ENCODE data around the gene MYO9B.

DNA sequence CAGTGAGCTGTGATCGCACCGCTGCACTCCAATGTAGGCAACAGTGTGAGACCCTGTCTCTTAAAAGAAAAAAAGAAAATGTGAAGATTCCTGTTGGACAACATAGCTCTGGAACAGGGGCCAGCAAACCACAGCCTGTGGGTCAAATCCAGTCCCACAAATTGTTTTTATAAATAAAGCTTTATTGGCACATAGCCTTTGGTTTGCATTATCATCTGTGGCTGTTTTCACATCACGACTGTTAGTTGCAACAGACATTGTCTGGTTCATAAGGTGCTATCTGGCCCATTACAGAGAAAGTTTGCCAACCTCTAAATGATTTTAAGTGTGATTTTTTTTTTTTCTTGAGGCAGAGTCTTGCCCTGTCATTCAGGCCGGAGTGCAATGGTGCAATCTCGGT is 90.1 kb downstream of the MYO9B start:
- TF ChIP-seq, protein P1, sequence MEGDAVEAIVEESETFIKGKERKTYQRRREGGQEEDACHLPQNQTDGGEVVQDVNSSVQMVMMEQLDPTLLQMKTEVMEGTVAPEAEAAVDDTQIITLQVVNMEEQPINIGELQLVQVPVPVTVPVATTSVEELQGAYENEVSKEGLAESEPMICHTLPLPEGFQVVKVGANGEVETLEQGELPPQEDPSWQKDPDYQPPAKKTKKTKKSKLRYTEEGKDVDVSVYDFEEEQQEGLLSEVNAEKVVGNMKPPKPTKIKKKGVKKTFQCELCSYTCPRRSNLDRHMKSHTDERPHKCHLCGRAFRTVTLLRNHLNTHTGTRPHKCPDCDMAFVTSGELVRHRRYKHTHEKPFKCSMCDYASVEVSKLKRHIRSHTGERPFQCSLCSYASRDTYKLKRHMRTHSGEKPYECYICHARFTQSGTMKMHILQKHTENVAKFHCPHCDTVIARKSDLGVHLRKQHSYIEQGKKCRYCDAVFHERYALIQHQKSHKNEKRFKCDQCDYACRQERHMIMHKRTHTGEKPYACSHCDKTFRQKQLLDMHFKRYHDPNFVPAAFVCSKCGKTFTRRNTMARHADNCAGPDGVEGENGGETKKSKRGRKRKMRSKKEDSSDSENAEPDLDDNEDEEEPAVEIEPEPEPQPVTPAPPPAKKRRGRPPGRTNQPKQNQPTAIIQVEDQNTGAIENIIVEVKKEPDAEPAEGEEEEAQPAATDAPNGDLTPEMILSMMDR (conservative IDR thresholded peaks at IDR 0.05; ENCODE audit: low read length) = no peak
- no peak for TF ChIP-seq EZH2phosphoT487 (IDR thresholded peaks at IDR 0.05; ENCODE audit: borderline replicate concordance)
